GM18498 (cell line): ENCODE results near the gene PAXX.

Experiments used
- ATAC-seq: cut with Tn5 transposase; IDR thresholded peaks from one replicate; pipeline ENCODE4 v1.9.1; 2021; ENCODE audit warnings: mild to moderate bottlenecking, moderate library complexity; ENCODE audit not compliant: unreplicated experiment

PAXX gene

DNA sequence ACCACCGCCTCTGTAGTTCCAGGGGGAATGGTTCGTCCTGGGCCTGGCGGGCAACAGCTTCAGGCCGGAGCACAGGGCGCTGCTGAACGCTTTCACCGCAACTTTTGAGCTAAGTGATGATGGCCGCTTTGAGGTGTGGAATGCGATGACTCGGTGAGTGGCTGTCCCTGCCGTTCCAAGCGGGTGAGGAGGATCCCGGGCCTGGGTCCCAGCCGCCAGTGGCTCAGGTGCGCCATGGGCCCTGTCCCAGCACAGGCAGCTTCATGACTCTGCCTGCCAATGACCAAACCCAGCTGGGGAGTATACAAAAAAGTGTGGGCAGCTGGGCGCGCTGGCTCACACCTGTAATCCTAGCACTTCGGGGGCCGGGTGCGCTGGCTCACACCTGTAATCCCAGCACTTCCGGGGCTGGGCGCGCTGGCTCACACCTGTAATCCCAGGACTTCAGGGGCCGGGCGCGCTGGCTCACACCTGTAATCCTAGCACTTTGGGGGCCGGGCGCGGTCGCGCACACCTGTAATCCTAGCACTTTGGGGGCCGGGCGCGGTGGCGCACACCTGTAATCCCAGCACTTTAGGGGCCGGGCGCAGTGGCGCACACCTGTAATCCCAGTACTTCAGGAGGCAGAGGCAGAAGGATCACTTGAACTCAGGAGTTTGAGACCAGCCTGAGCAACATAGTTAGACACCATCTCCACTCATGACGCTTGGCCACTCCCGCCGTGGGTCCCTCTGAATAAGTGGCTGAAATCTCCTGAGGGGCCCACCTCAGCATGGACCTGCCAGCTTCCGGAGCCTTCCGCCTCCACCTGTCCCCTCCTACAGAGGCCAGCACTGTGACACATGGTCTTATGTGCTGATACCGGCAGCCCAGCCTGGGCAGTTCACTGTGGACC is 39.1 kb upstream of the PAXX start:
- ATAC-seq = no peak

DNA sequence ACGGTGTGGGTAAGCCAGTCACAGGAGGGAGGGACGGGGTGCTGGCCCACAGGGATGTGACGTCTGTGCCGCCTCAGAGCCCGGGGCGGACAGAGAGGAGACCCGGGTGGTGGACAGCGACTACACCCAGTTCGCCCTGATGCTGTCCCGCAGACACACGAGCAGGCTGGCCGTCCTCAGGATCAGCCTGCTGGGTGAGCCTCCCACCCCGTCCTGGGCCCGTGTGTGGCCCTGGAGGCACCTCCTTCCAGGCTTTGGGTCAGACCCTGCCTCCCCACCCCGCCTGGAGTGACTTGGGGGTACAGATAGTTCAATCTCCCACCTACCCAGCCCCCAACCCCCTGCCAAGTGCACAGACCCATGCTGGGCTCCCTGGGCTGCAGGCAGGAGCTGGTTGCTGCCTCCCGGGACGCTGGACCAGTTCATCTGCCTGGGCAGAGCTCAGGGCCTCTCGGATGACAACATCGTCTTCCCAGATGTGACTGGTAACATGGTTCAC is 38.4 kb upstream of the PAXX start:
- no peak for ATAC-seq

DNA sequence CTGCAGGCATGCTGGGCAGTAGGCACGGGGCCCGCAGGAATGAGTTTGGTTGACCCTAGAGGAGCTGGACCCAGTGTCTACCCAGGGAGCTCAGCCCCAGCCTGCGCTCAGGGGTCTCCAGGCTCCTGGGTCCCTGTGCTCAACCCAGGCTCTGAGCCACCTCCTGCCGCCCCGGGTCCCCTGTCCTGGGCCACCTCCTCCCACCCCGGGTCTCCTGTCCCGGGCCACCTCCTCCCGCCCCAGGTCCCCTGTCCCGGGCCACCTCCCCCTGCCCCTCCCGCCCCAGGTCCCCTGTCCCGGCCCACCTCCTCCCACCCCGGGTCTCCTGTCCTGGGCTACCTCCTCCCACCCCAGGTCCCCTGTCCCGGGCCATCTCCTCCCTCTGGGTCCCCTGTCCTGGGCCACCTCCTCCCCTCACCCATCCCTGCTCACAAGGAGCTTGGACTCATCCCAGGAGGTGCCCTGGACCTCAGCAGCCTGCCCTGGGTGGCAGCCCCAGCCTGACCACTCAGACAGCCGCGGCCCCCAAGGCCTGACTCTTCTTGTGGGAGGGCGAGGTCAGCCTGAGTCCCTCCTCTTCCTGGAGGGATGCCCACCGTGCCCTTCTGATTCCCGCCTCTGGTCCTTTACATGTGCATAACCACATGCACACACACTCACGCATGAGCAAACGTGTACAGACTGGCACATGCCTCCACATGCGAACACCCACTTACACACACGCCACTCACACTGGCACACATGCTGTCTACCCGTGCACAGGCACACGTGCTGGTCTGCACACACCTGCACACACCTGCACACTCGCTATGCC is 37.7 kb upstream of the PAXX start:
- no peak for ATAC-seq

DNA sequence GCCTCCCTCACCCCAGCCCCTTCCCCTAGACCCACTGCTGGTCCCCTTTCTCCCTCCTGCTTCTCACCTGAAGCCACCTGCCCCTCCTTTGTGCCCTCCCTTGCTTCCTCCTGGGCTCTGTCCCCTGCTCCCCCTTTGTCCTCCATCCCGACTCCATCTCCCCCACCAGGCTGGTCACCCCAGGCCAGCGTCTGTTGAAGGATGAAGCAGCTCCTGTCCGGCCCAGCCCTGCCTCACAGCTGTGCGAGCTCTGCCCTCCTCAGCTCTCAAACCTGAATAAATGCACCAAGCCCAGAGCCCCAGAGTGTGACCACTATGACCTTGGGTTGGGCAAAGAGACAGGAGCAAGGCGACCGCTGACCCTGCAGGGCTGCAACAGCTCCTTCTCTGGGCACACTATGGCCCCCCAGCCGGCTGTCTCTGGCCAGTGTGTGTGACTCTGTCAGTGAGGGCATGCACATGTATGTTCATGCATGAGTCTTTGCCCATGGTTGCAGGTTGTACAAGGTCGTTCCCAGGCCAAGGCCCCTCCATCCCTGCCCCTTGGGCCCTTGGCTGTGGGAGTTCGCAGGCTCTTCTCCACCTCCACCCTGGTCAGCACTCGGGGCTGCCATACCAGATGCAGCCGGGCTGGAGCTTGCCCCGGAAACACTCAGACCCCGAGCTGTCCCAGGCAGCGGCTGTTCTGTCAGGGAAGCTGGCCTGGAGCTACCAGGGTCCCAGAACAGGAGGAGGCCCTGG is 36.9 kb upstream of the PAXX start:
- no peak for ATAC-seq

DNA sequence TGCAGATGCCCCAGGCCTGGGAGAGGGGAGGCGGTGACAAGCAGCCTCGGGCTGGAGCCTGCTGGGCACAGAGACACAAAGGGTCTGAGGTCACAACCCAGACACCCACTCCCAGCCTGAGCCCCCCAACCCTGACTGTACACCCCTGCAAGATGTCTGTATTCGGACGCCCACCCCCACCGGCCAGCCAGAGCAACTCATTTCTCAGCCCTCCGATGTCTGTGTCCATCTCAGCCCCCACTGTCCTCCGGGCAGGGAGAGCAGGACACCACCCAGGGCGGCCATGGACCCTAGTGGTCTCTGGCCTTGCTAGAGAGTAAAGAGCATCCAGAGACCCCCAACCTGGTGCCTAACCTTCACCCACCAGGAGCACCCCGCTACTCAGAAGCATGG is 36.3 kb upstream of the PAXX start:
- ATAC-seq = no peak

DNA sequence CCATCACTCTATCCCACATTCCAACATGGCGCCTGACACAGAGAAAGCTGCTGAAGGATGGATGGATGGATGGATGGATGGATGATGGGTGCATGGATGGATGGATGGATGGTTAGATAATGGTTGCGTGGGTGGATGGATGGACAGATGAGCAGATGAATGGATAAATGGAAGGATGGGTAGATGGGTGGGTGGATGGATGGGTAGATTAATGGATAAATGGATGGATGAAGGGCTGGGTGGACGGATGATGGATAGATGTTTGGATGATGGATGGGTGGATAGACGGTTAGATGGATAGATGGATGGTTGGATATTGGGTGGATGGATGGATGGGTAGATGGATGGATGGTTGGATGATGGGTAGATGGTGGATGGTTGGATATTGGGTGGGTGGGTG is 35.6 kb upstream of the PAXX start:
- no peak for ATAC-seq

- no peak for ATAC-seq
Observed at GRCh38 chr9:136957461-136957860, 34.8 kb upstream of the PAXX start.

- ATAC-seq = no peak
Observed at GRCh38 chr9:136957901-136958300, 34.3 kb upstream of the PAXX start.

GRCh38 chr9:136958473-136958872 is 33.7 kb upstream of the PAXX start:
- ATAC-seq = no peak

DNA sequence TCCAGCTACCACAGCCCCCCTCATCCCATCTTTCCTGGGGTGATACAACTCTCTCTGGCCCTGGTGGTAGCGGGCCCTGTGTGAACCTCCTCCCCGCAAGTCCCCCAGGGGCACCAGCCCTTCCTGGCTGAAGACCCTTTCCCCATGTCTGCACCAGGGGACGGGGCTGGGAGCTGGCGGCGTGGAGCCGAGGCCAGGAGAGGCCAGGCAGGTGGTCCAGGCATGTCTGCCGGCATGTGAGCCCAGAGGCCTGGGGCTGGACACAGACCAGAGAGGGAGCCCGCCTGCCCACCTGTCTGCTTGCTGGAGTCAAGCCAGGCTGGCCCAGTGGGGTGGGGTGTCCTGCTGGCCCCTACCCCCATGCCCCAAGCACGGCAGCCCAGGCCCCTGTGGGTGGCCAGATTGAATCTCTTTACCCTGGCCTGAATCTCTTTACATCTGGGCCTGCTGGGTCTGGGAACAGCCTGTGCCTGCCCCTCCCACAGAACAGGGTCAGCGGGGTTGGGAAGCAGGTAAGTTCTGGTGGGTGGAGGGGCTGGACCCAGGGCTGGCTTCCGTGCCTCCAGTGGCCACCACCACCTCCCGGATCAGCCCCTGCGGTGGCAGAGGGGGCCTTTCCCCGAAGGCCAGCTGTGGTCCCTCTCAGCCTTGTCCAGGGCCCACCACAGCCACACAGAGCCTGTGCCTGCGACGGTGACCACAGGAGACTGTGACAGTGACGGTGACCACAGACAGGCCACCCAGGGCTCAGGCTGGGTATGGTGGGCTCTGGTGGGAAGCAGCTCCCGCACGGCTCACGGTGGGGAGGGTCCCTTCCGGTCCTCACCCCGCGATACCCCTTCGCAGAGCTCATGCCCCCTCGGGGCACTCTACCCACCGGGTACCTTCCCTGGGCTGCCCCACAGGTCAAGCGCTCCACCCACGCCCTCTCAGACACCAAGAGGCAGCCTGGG is 33.0 kb upstream of the PAXX start:
- no peak for ATAC-seq

DNA sequence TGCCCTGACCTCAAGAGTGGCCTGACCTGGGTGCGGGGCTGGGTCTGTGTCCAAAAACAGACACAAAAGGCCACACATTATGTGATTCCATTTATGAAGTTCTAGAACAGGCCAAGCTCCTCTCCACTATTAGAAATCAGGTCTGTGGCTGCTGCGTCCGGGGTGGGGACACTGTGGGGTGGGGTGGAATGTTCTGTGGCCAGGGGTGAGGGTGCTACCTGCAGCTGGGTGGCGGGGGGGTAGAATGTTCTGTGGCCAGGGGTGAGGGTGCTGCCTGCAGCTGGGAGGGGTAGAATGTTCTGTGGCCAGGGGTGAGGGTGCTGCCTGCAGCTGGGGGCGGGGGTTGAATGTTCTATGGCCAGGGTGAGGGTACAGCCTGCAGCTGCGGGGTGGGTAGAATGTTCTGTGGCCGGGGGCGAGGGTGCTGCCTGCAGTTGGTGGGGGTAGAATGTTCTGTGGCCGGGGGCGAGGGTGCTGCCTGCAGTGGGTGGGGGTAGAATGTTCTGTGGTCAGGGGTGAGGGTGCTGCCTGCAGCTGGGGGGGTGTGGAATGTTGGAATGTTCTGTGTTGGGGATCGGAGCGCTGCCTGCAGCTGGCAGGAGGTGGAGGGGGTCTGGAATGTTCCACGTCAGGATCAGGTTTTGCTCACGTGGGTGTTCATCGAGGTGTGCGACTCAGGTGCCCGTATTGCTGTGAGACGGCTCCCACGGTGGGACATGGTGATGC is 31.8 kb upstream of the PAXX start:
- ATAC-seq = no peak

DNA sequence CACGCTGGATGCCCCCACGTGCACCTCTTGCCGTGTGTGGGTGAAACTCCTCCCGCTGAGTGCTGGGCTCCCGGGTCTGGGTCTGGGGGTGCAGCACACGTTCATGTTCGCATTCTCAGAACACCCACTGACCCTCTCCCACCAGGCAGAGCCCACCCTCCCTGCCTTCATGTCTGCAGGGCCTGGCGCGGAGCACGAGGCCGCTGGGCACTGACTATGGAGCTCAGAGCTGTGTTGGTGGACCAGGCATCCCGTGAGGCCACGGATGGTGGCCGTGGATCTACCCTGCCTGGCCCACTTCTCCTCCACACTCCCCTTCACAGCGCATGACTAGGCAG is 31.3 kb upstream of the PAXX start:
- ATAC-seq = no peak

DNA sequence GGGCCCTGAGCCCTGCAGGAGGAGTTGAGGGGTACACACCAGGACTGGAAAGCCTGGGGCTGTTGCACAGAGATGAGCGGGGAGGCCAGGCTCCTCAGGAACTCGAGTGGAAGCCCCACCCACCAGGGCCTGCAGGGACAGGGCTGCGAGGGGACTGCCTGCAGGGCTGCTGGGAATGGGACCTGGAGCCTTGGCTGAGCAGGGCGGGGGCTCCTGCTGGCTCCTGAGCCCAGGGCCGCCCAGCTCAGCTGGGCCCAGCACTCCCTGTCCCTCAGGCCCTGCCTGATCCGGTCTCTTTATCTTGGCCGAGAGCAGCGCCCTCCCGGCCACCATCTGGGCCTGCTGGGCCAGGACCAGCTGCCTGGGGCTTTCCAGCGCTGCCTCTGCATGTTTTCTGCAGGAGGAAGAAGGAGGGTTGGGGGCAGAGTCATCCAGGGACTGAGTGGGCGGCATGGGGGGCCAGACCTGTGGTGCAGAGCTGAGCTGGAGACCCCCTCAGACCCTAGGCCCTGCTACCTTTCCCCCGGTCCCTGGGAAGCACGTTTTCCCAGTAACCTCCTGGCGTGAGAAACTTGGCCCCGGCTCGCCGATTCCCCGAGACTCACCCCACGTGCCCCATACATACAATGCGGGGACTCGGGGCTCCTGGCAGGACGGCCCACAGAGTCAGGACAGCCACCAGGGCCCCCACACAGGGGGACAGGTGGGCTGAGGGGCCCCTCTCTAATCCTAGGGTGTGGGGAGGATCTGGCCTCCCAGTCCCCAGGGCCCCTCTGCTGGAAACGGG is 30.8 kb upstream of the PAXX start:
- ATAC-seq = no peak

DNA sequence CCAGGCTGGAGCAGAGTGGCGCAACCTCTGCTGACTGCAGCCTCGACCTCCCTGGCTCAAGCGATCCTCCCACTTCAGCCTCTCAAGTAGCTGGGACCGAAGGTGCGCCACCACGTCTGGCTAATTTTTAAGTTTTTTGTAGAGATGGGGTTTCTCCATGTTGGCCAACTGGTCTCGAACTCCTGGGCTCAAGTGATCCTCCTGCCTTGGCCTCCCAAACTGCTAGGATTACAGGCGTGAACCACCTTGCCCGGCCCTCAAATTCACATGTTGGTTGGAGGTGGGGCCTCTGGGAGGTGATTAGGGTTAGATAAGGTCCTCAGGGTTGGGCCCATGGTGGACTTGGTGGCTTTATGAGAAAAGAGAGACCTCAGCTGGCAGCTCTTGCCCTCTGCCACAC is 30.1 kb upstream of the PAXX start:
- ATAC-seq = no peak

- no peak for ATAC-seq
Observed at GRCh38 chr9:136962701-136963248, 29.4 kb upstream of the PAXX start.

- no peak for ATAC-seq
Observed at GRCh38 chr9:136963341-136963740, 28.9 kb upstream of the PAXX start.

GRCh38 chr9:136963751-136964150 is 28.5 kb upstream of the PAXX start:
- no peak for ATAC-seq

DNA sequence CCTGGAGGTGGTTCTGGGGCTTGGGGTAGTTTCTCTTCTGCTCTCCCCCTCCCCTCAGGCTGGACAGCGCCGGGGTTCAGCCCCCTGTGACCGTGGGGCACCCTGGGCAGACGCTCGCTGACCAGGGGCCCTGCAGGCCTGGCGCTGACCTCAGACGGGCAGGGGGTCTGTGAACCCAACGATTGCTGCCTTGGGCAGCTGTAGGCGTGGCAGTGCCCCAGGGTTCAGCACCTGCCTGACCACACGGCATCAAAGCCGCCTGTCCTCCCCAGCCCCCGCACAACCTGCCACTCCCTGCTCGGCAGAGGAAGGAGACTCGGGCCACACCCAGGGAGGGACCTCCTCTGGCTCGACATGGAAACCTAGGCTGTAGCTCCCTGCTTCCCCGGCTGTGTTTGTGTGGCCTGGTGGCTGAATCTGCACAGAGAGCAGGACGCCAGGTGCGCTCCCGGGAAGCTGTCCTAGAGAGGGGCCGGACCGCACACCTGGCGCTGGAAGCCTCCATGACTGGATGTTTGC is 28.0 kb upstream of the PAXX start:
- no peak for ATAC-seq
